Measurements from ENCODE around the gene ADCY7.

Gene ADCY7

GRCh38 chr16:50266337-50267091, at the start of gene ADCY7:
ADCY7 (plus strand) TSS chr16:50266551; CDS start chr16:50288180, 21,629 bp downstream.
- TF ChIP-seq CTCF (IDR thresholded peaks at IDR 0.05; ENCODE audit: low read depth, low read length, missing control alignments), result no peak
- peak within 1 kb of the TSS; percentile 71 for H3K4me3 ChIP-seq (ENCODE audit: low read depth, low read length)
- no peak for DNase-seq (ENCODE audit: low read depth)

- H3K4me3 ChIP-seq (ENCODE audit: low read depth, low read length), result no peak overlapping the region
- no peak for TF ChIP-seq CTCF (IDR thresholded peaks at IDR 0.05; ENCODE audit: low read depth, low read length, missing control alignments)
- no peak for DNase-seq (ENCODE audit: low read depth)
These were observed 46.9 kb upstream of the ADCY7 start for GRCh38 chr16:50219402-50219975.

- TF ChIP-seq CTCF (IDR thresholded peaks at IDR 0.05; ENCODE audit: low read depth, low read length, missing control alignments), result no peak
- H3K4me3 ChIP-seq (ENCODE audit: low read depth, low read length), result no peak overlapping the region
- no peak for DNase-seq (ENCODE audit: low read depth)
These were observed 42.1 kb upstream of the ADCY7 start for GRCh38 chr16:50224286-50224685.

- TF ChIP-seq CTCF (IDR thresholded peaks at IDR 0.05; ENCODE audit: low read depth, low read length, missing control alignments), result no peak
- no peak for DNase-seq (ENCODE audit: low read depth)
- H3K4me3 ChIP-seq (ENCODE audit: low read depth, low read length), result no peak overlapping the region
These were observed 39.2 kb upstream of the ADCY7 start for GRCh38 chr16:50227120-50227519.

GRCh38 chr16:50227665-50228064, 38.7 kb upstream of the ADCY7 start:
- no peak for TF ChIP-seq CTCF (IDR thresholded peaks at IDR 0.05; ENCODE audit: low read depth, low read length, missing control alignments)
- no peak overlapping the region for H3K4me3 ChIP-seq (ENCODE audit: low read depth, low read length)
- no peak for DNase-seq (ENCODE audit: low read depth)

GRCh38 chr16:50228364-50228868, 37.9 kb upstream of the ADCY7 start:
- no peak for DNase-seq (ENCODE audit: low read depth)
- no peak overlapping the region for H3K4me3 ChIP-seq (ENCODE audit: low read depth, low read length)
- TF ChIP-seq CTCF (IDR thresholded peaks at IDR 0.05; ENCODE audit: low read depth, low read length, missing control alignments), result no peak

Measured in GM12864 (cell line).